ENCODE data around the gene IFITM2. TPM values are rescaled to one million over a fixed set of nuclear protein-coding genes. Genes with fewer than 3 reads are reported as not detected.

The IFITM2 gene
- total RNA-seq, 4 donors from 2014 or later, result 83.2 to 318 (median 92.9) TPM

GRCh38 chr11:295351-296170 is 12.1 kb upstream of the IFITM2 start:
- H3K36me3 ChIP-seq, result no peaks in the 10 kb centered on the region
- WGBS, 2 donors, result 82 to 94% methylated on average over 17 to 25 of the region's 26 CpGs

GRCh38 chr11:296171-297050 is 11.2 kb upstream of the IFITM2 start:
- intact Hi-C loops (cut with DNase I), result no loop called here
- no peak for DNase-seq
- Histone ChIP-seq H3K27ac (no peak overlapping the region), H3K4me1 (peaks cover 0 to 4% of the 10 kb centered on the region in 2 donors), H3K4me3 (replicated peaks in 1 of 3) (no peak overlapping the region), H3K36me3 (no peaks in the 10 kb centered on the region), H3K27me3 (no peaks in the 10 kb centered on the region), H3K9me3 (no peaks in the 10 kb centered on the region)
- WGBS, 2 donors, result 72 to 77% methylated on average over 18 to 30 of the region's 35 CpGs
- TF ChIP-seq, protein P1, sequence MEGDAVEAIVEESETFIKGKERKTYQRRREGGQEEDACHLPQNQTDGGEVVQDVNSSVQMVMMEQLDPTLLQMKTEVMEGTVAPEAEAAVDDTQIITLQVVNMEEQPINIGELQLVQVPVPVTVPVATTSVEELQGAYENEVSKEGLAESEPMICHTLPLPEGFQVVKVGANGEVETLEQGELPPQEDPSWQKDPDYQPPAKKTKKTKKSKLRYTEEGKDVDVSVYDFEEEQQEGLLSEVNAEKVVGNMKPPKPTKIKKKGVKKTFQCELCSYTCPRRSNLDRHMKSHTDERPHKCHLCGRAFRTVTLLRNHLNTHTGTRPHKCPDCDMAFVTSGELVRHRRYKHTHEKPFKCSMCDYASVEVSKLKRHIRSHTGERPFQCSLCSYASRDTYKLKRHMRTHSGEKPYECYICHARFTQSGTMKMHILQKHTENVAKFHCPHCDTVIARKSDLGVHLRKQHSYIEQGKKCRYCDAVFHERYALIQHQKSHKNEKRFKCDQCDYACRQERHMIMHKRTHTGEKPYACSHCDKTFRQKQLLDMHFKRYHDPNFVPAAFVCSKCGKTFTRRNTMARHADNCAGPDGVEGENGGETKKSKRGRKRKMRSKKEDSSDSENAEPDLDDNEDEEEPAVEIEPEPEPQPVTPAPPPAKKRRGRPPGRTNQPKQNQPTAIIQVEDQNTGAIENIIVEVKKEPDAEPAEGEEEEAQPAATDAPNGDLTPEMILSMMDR (IDR thresholded peaks at IDR 0.05), result no peak
- no peak for TF ChIP-seq POLR2A (IDR thresholded peaks at IDR 0.05)

More at GRCh38 chr11:295351-296170, 12.1 kb upstream of the IFITM2 start:
- Histone ChIP-seq H3K4me3 (replicated peaks in 1 of 3) (no peak overlapping the region), H3K27ac (no peak overlapping the region), H3K4me1 (peaks cover 0 to 4% of the 10 kb centered on the region in 2 donors), H3K9me3 (no peaks in the 10 kb centered on the region), H3K27me3 (no peaks in the 10 kb centered on the region)
- TF ChIP-seq, protein P1 (IDR thresholded peaks at IDR 0.05), result no peak
- no peak for TF ChIP-seq POLR2A (IDR thresholded peaks at IDR 0.05)
- intact Hi-C loops (cut with DNase I), result no loop called here
- DNase-seq, result no peak

DNA sequence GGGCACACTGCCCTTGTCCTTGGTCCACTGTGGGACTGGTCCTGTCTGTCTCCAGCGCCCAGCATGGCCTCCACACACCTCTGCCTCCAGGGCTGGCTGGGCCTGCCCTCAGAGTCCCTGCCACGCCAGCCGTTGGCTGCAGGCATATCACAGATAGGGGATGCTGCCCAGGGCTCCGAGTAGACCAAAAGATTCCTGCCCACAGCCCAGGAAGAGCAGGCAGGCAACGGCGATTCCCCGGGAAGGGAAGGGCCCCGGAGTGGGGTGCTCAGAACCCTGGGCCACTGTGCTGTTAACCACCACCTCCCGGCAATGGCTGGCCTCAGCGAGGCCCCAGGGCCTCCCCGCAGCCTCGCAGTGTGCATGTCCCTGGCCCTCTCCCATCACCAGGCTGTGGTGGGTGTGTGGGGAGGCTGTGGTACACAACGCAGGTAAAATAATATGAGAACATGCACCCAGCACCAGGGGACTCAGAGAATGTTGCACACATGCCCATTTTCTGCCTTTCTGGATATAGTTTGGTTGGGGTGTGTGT is 10.5 kb upstream of the IFITM2 start:
- H3K4me1 ChIP-seq, result peaks cover 0 to 4% of the 10 kb centered on the region in 2 donors
- intact Hi-C loops (cut with DNase I), result no loop called here
- no peak overlapping the region for H3K4me3 ChIP-seq (replicated peaks in 1 of 3)
- TF ChIP-seq, protein P1 (IDR thresholded peaks at IDR 0.05), result no peak
- no peak for TF ChIP-seq POLR2A (IDR thresholded peaks at IDR 0.05)
- DNase-seq, result no peak
- H3K27ac ChIP-seq, result no peak overlapping the region
- H3K27me3 ChIP-seq, result no peaks in the 10 kb centered on the region
- 67 to 79% methylated on average over 3 to 11 of the region's 13 CpGs for WGBS, 2 donors
- no peaks in the 10 kb centered on the region for H3K9me3 ChIP-seq
- no peaks in the 10 kb centered on the region for H3K36me3 ChIP-seq

GRCh38 chr11:297586-298405 is 9.8 kb upstream of the IFITM2 start:
- Histone ChIP-seq H3K4me1 (peaks cover 0 to 4% of the 10 kb centered on the region in 2 donors), H3K27ac (peak overlapping the region in 1 of 3 donors; percentile 12), H3K36me3 (no peaks in the 10 kb centered on the region), H3K4me3 (replicated peaks in 1 of 3) (no peak overlapping the region), H3K9me3 (no peaks in the 10 kb centered on the region), H3K27me3 (no peaks in the 10 kb centered on the region)
- TF ChIP-seq POLR2A (IDR thresholded peaks at IDR 0.05), result no peak
- TF ChIP-seq, protein P1 (IDR thresholded peaks at IDR 0.05), result no peak
- WGBS, 2 donors, result 53 to 55% methylated on average over 18 to 22 of the region's 26 CpGs
- no peak for DNase-seq
- intact Hi-C loops (cut with DNase I), result no loop called here

Measured in thyroid gland (tissue), 4 donors.